Naive thymus-derived CD4-positive, alpha-beta T cell (primary cell): ENCODE data around the gene RAC2. TPM values are rescaled to one million over a fixed set of nuclear protein-coding genes. Genes with fewer than 3 reads are reported as not detected.

Source experiments
- ATAC-seq: fragments of 150-1000 bp; cut with Tn5 transposase; 2 replicates; pipeline ENCODE4 v1.10.0; 2021; ENCODE audit warnings: mild to moderate bottlenecking, moderate library complexity
- CTCF ChIA-PET: fragments of 350-600 bp; sonication (Branson Sonifier 250); formaldehyde crosslinking; loops from one replicate; lab custom pipeline; 2021; ENCODE audit warnings: antibody characterized with exemption; lab: Charles Lee
- POLR2A ChIA-PET: fragments of 350-600 bp; sonication (Branson Sonifier 250); formaldehyde crosslinking; loops from one replicate; lab custom pipeline; 2021; ENCODE audit warnings: antibody characterized with exemption, inconsistent platforms; lab: Charles Lee
- DNase-seq, 9 donors: peaks; one replicate each; pipeline versions ENCODE4 v3.0.0 to v3.0.0-alpha.2; 2020 to 2022; ENCODE audit warnings: mixed read lengths in 1 of 9
- H3K27ac ChIP-seq: one replicate; pipeline ENCODE4 v1.7.0; 2013; ENCODE audit warnings: mild to moderate bottlenecking, low read depth, low read length, moderate library complexity
- H3K27me3 ChIP-seq, 2 donors: one replicate each; pipeline ENCODE4 v1.7.0; 2013; ENCODE audit warnings: low read length in 2 of 2, mild to moderate bottlenecking in 2 of 2, moderate library complexity in 2 of 2; ENCODE audit not compliant: control insufficient read depth in 2 of 2, insufficient read depth in 2 of 2
- H3K36me3 ChIP-seq, 3 experiments: 1 replicate in 2 of 3; 2 replicates in 1 of 3; pipeline ENCODE4 v1.7.0; 2013; ENCODE audit warnings: low read length in 3 of 3, mild to moderate bottlenecking in 3 of 3, moderate library complexity in 1 of 3; ENCODE audit not compliant: insufficient read depth in 3 of 3, control insufficient read depth in 2 of 3
- H3K4me1 ChIP-seq, 2 donors: one replicate each; pipeline ENCODE4 v1.7.0; 2013; ENCODE audit warnings: low read length in 2 of 2, mild to moderate bottlenecking in 2 of 2, moderate library complexity in 1 of 2; ENCODE audit not compliant: control insufficient read depth in 2 of 2, insufficient read depth in 2 of 2
- H3K4me3 ChIP-seq: 2 replicates; pipeline ENCODE4 v1.7.0; 2013; ENCODE audit warnings: mild to moderate bottlenecking, low read length
- H3K9me3 ChIP-seq, 3 experiments: 1 replicate in 2 of 3; 2 replicates in 1 of 3; pipeline ENCODE4 v1.7.0; 2013; ENCODE audit warnings: low read length in 3 of 3; ENCODE audit not compliant: control insufficient read depth in 2 of 3
- H3K27ac Mint-ChIP-seq, 9 donors: one replicate each; pipeline ENCODE4 v1.8.0; 2020 to 2022; ENCODE audit warnings: mixed read lengths in 9 of 9, mild to moderate bottlenecking in 8 of 9, moderate library complexity in 5 of 9, inconsistent platforms in 2 of 9
- H3K27me3 Mint-ChIP-seq, 5 donors: one replicate each; pipeline ENCODE4 v1.8.0; 2021 to 2022; ENCODE audit warnings: mixed read lengths in 5 of 5, mild to moderate bottlenecking in 1 of 5
- H3K36me3 Mint-ChIP-seq, 5 donors: one replicate each; pipeline ENCODE4 v1.8.0; 2020 to 2022; ENCODE audit warnings: mixed read lengths in 5 of 5, mild to moderate bottlenecking in 3 of 5, inconsistent platforms in 1 of 5
- H3K4me1 Mint-ChIP-seq, 7 donors: one replicate each; pipeline ENCODE4 v1.8.0; 2020 to 2022; ENCODE audit warnings: mixed read lengths in 7 of 7, mild to moderate bottlenecking in 3 of 7, inconsistent platforms in 1 of 7
- H3K4me3 Mint-ChIP-seq, 10 donors: one replicate each; pipeline ENCODE4 v1.8.0; 2020 to 2022; ENCODE audit warnings: mild to moderate bottlenecking in 10 of 10, mixed read lengths in 10 of 10, moderate library complexity in 6 of 10, inconsistent platforms in 2 of 10
- H3K9me3 Mint-ChIP-seq, 11 donors: one replicate each; pipeline ENCODE4 v1.8.0; 2020 to 2022; ENCODE audit warnings: mixed read lengths in 11 of 11, mild to moderate bottlenecking in 4 of 11, inconsistent platforms in 1 of 11, moderate library complexity in 1 of 11
- intact Hi-C, 2 donors: fragments of 100-400 bp; cut with micrococcal nuclease; formaldehyde crosslinking; loops; one replicate each; pipeline ENCODE4 v1.15.1; 2023
- polyA plus RNA-seq, 2 donors: library from polyadenylated mRNA; unstranded; fragments of 300-500 nt; fragmentation: Illumina TruSeq; gene quantifications; one replicate each; pipeline ENCODE4 v1.2.3, GENCODE V29; 2021
- total RNA-seq, 6 experiments: library from RNA in 5 of 6; stranded (reverse) in 5 of 6; gene quantifications; 1 replicate in 5 of 6; 2 replicates in 1 of 6; pipeline ENCODE4 v1.2.3 and lab custom pipeline; 2021 to 2026

Gene RAC2
- total and polyA plus RNA-seq, 7 experiments from 2014 or later, result 263 to 886 (median 468) TPM

DNA sequence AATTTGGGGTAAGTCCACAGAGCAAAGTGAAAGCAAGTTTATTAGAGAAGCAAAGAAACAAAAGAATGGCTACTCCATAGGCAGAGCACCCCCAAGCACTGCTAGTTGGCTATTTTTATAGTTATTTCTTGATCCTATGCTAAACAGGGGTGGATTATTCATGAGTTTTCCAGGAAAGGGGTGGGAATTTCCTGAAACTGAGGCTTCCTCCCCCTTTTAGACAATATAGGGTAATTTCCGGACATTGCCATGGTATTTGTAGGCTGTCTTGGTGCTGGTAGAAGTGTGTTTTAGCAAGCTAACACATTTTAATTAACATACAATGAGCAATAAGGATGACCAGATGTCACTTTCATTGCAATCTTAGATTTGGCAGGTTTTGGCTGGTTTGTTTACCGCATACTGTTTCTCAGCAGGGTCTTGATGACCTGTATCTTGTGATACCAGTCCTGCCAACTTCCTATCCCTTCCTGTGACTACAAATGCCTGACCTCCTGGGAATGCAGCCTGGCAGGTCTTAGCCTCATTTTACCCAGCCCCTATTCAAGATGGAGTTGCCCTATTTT lies 55.1 kb downstream of the RAC2 start:
- no peaks in the 10 kb centered on the region for H3K9me3 Mint-ChIP-seq
- H3K36me3 ChIP-seq, result no peaks in the 10 kb centered on the region
- peak overlapping the region in 1 of 10 donors; percentile 9 for H3K4me3 Mint-ChIP-seq
- CTCF ChIA-PET, result interaction anchor here (0.8 kb wide), 1 partner anchor 40 kb away, joined by 3 read pairs; no protein-coding TSS in a partner anchor
- H3K27ac Mint-ChIP-seq, result peak overlapping the region in 1 of 9 donors; percentile 31
- H3K27me3 Mint-ChIP-seq, result no peaks in the 10 kb centered on the region
- no peak for DNase-seq
- H3K9me3 ChIP-seq, result no peaks in the 10 kb centered on the region
- intact Hi-C loops, result no loop called here
- no peak overlapping the region for H3K27ac ChIP-seq
- POLR2A ChIA-PET, result interaction anchor here (0.7 to 1.3 kb wide), 3 partner anchors 11 to 33 kb away, joined by 3 to 5 read pairs (median 4); no protein-coding TSS in a partner anchor
- H3K4me1 ChIP-seq, result peaks cover 25 to 65% of the 10 kb centered on the region in 2 donors
- peaks cover 28 to 63% (median 29%) of the 10 kb centered on the region in 7 donors for H3K4me1 Mint-ChIP-seq
- peaks cover 0 to 15% (median 4%) of the 10 kb centered on the region in 5 donors for H3K36me3 Mint-ChIP-seq
- no peak overlapping the region for H3K4me3 ChIP-seq
- ATAC-seq, result no peak
- no peaks in the 10 kb centered on the region for H3K27me3 ChIP-seq

- no peaks in the 10 kb centered on the region for H3K36me3 ChIP-seq
- CTCF ChIA-PET, result interaction anchor here (0.6 to 1.6 kb wide), 2 partner anchors 10 to 23 kb away, joined by 3 to 6 read pairs; no protein-coding TSS in a partner anchor
- no peak within 1 kb of the TSS for H3K27ac ChIP-seq
- POLR2A ChIA-PET, result no interaction called here
- peaks cover 16 to 65% of the 10 kb centered on the region in 2 donors for H3K4me1 ChIP-seq
- H3K27me3 ChIP-seq, result no peaks in the 10 kb centered on the region
- Mint-ChIP-seq H3K4me3 (no peak within 1 kb of the TSS), H3K27ac (peak within 1 kb of the TSS in 5 of 9 donors; percentile 10 to 92 (median 54)), H3K4me1 (peaks cover 19 to 59% (median 30%) of the 10 kb centered on the region in 7 donors), H3K27me3 (no peaks in the 10 kb centered on the region), H3K9me3 (no peaks in the 10 kb centered on the region), H3K36me3 (peaks cover 0 to 13% (median 4%) of the 10 kb centered on the region in 5 donors)
- DNase-seq (no peak), ATAC-seq (no peak)
- H3K9me3 ChIP-seq, result no peaks in the 10 kb centered on the region
- intact Hi-C loops, result no loop called here
- no peak within 1 kb of the TSS for H3K4me3 ChIP-seq
Observed at GRCh38 chr22:37187891-37188761, 55.9 kb downstream of the RAC2 start, which contains the start of gene C1QTNF6. C1QTNF6 (minus strand) TSS chr22:37188247; CDS start chr22:37188213, 34 bp downstream.

- Mint-ChIP-seq H3K9me3 (no peaks in the 10 kb centered on the region), H3K27me3 (no peaks in the 10 kb centered on the region), H3K4me1 (peaks cover 13 to 53% (median 28%) of the 10 kb centered on the region in 7 donors), H3K4me3 (no peak overlapping the region), H3K27ac (peak overlapping the region in 3 of 9 donors; percentile 3 to 92 (median 88)), H3K36me3 (peaks cover 0 to 13% (median 4%) of the 10 kb centered on the region in 5 donors)
- ATAC-seq (no peak), DNase-seq (no peak)
- CTCF ChIA-PET, result interaction anchor here (0.6 to 1.6 kb wide), 2 partner anchors 10 to 22 kb away, joined by 3 to 6 read pairs; no protein-coding TSS in a partner anchor
- Histone ChIP-seq H3K4me1 (peaks cover 14 to 63% of the 10 kb centered on the region in 2 donors), H3K27ac (no peak overlapping the region), H3K27me3 (no peaks in the 10 kb centered on the region), H3K36me3 (no peaks in the 10 kb centered on the region), H3K4me3 (no peak overlapping the region), H3K9me3 (no peaks in the 10 kb centered on the region)
- intact Hi-C loops, result no loop called here
- POLR2A ChIA-PET, result no interaction called here
Observed at GRCh38 chr22:37187552-37187890, 56.5 kb downstream of the RAC2 start.

DNA sequence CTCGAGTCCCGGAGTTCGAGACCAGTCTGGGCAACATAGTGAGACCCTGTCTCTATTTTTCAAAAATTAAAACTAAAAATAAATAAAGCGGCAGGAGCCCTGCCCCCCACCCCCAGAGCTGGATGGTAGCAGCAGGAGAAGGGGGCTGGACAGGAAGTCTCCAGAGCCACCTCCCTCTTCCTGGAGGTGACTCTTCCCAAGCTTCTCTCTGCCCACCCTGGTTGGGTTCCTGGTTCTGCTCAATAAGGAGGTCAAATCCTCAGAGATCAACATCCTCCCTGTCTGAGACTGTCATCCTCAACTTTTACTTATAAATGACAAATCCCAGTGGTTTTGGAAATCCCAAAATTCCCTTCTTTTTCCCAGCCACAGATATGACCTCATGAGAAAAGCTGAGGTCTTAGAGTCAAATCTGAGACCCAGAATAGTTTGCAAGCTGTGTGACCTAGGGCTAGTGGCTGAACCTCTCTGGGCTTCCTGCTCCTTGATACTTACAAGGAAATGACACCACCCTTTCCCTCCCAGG lies 57.0 kb downstream of the RAC2 start:
- Histone ChIP-seq H3K4me1 (peaks cover 14 to 63% of the 10 kb centered on the region in 2 donors), H3K36me3 (no peaks in the 10 kb centered on the region), H3K9me3 (no peaks in the 10 kb centered on the region), H3K27me3 (no peaks in the 10 kb centered on the region), H3K27ac (no peak overlapping the region), H3K4me3 (peak overlapping the region; percentile 7)
- H3K36me3 Mint-ChIP-seq, result peaks cover 0 to 13% (median 4%) of the 10 kb centered on the region in 5 donors
- intact Hi-C loops, result loop anchor here in 1 of 2 donors (1.0 kb wide), 1 partner anchor 7 kb away; no protein-coding TSS in a partner anchor
- H3K27me3 Mint-ChIP-seq, result no peaks in the 10 kb centered on the region
- DNase-seq, result no peak
- ATAC-seq, result no peak
- POLR2A ChIA-PET, result no interaction called here
- CTCF ChIA-PET, result interaction anchor here (0.6 to 1.6 kb wide), 2 partner anchors 11 to 22 kb away, joined by 3 to 6 read pairs; no protein-coding TSS in a partner anchor
- H3K4me3 Mint-ChIP-seq, result peak overlapping the region in 1 of 10 donors; percentile 80
- peaks cover 11 to 51% (median 27%) of the 10 kb centered on the region in 7 donors for H3K4me1 Mint-ChIP-seq
- no peaks in the 10 kb centered on the region for H3K9me3 Mint-ChIP-seq
- peak overlapping the region in 4 of 9 donors; percentile 10 to 92 (median 76) for H3K27ac Mint-ChIP-seq

DNA sequence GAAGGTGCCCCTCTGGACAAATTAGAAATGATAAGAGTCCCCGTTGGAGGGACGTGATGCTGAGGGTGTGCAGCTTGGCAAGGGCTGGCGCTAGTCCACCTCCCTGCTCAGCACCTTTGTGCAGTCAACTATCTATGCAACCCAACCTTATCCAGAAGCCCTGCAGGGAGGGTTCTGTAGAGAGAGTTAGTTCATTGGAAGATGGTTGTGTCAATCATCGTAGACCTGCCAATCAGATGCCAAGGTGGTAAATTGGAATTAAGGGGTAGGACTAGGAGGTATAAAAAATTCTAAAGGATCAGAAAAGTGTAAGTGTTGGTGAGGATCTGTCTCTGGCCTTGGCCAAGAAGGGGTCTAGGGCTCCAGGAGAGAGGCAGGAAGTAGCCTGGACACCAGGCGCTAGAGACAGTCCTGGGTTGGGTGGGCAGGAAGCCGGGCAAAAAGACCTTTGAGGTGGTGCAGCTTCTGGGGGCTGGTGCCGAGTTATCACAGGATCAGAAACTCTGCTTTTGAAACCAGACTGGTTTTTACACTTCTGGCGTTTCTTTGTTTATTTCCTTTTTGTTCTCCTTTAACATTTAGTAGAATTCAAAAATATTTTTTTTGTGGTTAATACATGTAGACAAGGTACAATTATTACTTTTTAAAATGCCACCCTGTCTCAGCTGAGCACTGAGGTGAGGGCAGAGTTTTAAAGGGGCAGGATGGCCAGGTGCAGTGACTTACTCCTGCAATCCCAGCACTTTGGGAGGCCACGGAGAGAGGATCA lies 57.7 kb downstream of the RAC2 start:
- peak overlapping the region; percentile 7 for H3K4me3 ChIP-seq
- H3K4me1 ChIP-seq, result peaks cover 14 to 63% of the 10 kb centered on the region in 2 donors
- H3K4me1 Mint-ChIP-seq, result peaks cover 11 to 51% (median 27%) of the 10 kb centered on the region in 7 donors
- ATAC-seq (peak; percentile 89), DNase-seq (peak in 7 of 9 donors; percentile 52 to 79 (median 68))
- ChIA-PET CTCF (interaction anchor here (1.6 kb wide), 1 partner anchor 21 kb away, joined by 6 read pairs; no protein-coding TSS in a partner anchor), POLR2A (interaction anchor here (1.0 kb wide), 1 partner anchor 67 kb away, joined by 3 read pairs; no protein-coding TSS in a partner anchor)
- intact Hi-C loops, result loop anchor here in 1 of 2 donors (1.0 kb wide), 1 partner anchor 8 kb away; no protein-coding TSS in a partner anchor
- H3K27ac Mint-ChIP-seq, result peak overlapping the region; percentile 33 to 92 (median 71)
- H3K9me3 ChIP-seq, result no peaks in the 10 kb centered on the region
- H3K36me3 ChIP-seq, result no peaks in the 10 kb centered on the region
- peaks cover 0 to 11% (median 6%) of the 10 kb centered on the region in 5 donors for H3K36me3 Mint-ChIP-seq
- no peaks in the 10 kb centered on the region for H3K27me3 ChIP-seq
- H3K4me3 Mint-ChIP-seq, result peak overlapping the region; percentile 39 to 82 (median 76)
- no peak overlapping the region for H3K27ac ChIP-seq
- H3K9me3 Mint-ChIP-seq, result no peaks in the 10 kb centered on the region
- H3K27me3 Mint-ChIP-seq, result no peaks in the 10 kb centered on the region
